IMR-90 (cell line): Measurements from ENCODE around the gene GRK5. TPM values are rescaled to one million over a fixed set of nuclear protein-coding genes. Genes with fewer than 3 reads are reported as not detected.
A peak's percentile ranks its signal among the peaks of the same experiment; 100 is the strongest.

Experiments
- ATAC-seq: fragments of 200-7000 bp; cut with Tn5 transposase; 2 replicates; pipeline ENCODE4 v1.9.1; 2020; ENCODE audit warnings: low read depth, mild to moderate bottlenecking, moderate library complexity
- BruUV-seq: library from RNA; stranded (reverse); fragments of 400-500 nt; replicated peaks from 2 replicates; lab custom pipeline; 2021; lab: Mats Ljungman, UMichigan
- CTCF ChIA-PET: fragments of 300-600 bp; formaldehyde crosslinking; extraction: SDS; loops from one replicate; lab custom pipeline; 2021; ENCODE audit warnings: antibody characterized with exemption; lab: Yijun Ruan, JAX
- POLR2A ChIA-PET: fragments of 300-600 bp; sonication (Branson Sonifier 250); formaldehyde crosslinking; loops from one replicate; lab custom pipeline; 2022; ENCODE audit warnings: antibody characterized with exemption; ENCODE audit not compliant: unreplicated experiment; lab: Charles Lee
- DNase-seq: peaks from one replicate; pipeline ENCODE4 v3.0.0; 2013
- H2AFZ ChIP-seq: replicated peaks from 2 replicates; pipeline ENCODE3; 2013; ENCODE audit warnings: low read length, mild to moderate bottlenecking; ENCODE audit not compliant: poor library complexity
- H2AK5ac ChIP-seq: 2 replicates; pipeline ENCODE4 v1.6.1; 2013; ENCODE audit warnings: low read depth, low read length, inconsistent platforms
- H2AK9ac ChIP-seq: replicated peaks from 2 replicates; pipeline ENCODE3; 2013; ENCODE audit warnings: mild to moderate bottlenecking, low read depth, low read length, moderate library complexity; ENCODE audit not compliant: poor library complexity
- H2BK120ac ChIP-seq: 2 replicates; pipeline ENCODE4 v1.6.1; 2013; ENCODE audit warnings: low read depth, low read length, inconsistent platforms
- H2BK15ac ChIP-seq: 3 replicates; pipeline ENCODE4 v1.6.1; 2013; ENCODE audit warnings: low read depth, low read length, inconsistent platforms
- H2BK20ac ChIP-seq: 2 replicates; pipeline ENCODE4 v1.6.1; 2013; ENCODE audit warnings: low read depth, mild to moderate bottlenecking, inconsistent platforms, low read length, moderate library complexity
- H2BK5ac ChIP-seq: 2 replicates; pipeline ENCODE4 v1.6.1; 2013; ENCODE audit warnings: mild to moderate bottlenecking, low read depth, low read length, inconsistent platforms; ENCODE audit not compliant: poor library complexity, severe bottlenecking
- H3K14ac ChIP-seq: replicated peaks from 2 replicates; pipeline ENCODE4 v1.6.1; 2013; ENCODE audit warnings: low read depth, low read length, inconsistent platforms
- H3K18ac ChIP-seq: 2 replicates; pipeline ENCODE4 v1.6.1; 2013; ENCODE audit warnings: low read depth, low read length, control low read depth
- H3K23ac ChIP-seq: 2 replicates; pipeline ENCODE4 v1.6.1; 2013; ENCODE audit warnings: low read depth, low read length, inconsistent platforms
- H3K27ac ChIP-seq: 2 replicates; pipeline ENCODE4 v1.5.1; 2013; ENCODE audit warnings: mild to moderate bottlenecking, control low read depth, low read length; ENCODE audit not compliant: insufficient read depth
- H3K27me3 ChIP-seq: 2 replicates; pipeline ENCODE4 v1.6.1; 2013; ENCODE audit warnings: low read length; ENCODE audit not compliant: control insufficient read depth, insufficient read depth
- H3K36me3 ChIP-seq: 2 replicates; pipeline ENCODE4 v1.6.1; 2013; ENCODE audit warnings: low read length, mixed read lengths; ENCODE audit not compliant: control insufficient read depth, insufficient read depth
- H3K4ac ChIP-seq: 2 replicates; pipeline ENCODE4 v1.6.1; 2013; ENCODE audit warnings: low read depth, low read length, inconsistent platforms
- H3K4me1 ChIP-seq: 2 replicates; pipeline ENCODE4 v1.6.1; 2013; ENCODE audit warnings: low read length, mixed read lengths; ENCODE audit not compliant: control insufficient read depth, insufficient read depth
- H3K4me2 ChIP-seq: 2 replicates; pipeline ENCODE4 v1.6.1; 2013; ENCODE audit warnings: low read depth, mild to moderate bottlenecking, control low read depth, low read length, moderate library complexity
- H3K4me3 ChIP-seq: 2 replicates; pipeline ENCODE4 v1.5.1; 2013; ENCODE audit warnings: low read depth, mild to moderate bottlenecking, control low read depth, low read length, moderate library complexity; ENCODE audit not compliant: insufficient read depth
- H3K56ac ChIP-seq: 2 replicates; pipeline ENCODE4 v1.6.1; 2013; ENCODE audit warnings: low read length, inconsistent platforms; ENCODE audit not compliant: insufficient read depth; ENCODE audit errors: extremely low read depth
- H3K79me1 ChIP-seq, 2 experiments: 2 replicates each; pipeline ENCODE4 v1.6.1; 2013; ENCODE audit warnings: low read length in 2 of 2, inconsistent platforms in 1 of 2, low read depth in 1 of 2
- H3K9ac ChIP-seq: 2 replicates; pipeline ENCODE4 v1.6.1; 2013; ENCODE audit warnings: low read depth, low read length, control low read depth
- H3K9me1 ChIP-seq: 2 replicates; pipeline ENCODE4 v1.6.1; 2013; ENCODE audit warnings: low read length, inconsistent platforms; ENCODE audit not compliant: insufficient read depth
- H3K9me3 ChIP-seq: 2 replicates; pipeline ENCODE4 v1.6.1; 2013; ENCODE audit warnings: low read length; ENCODE audit not compliant: control insufficient read depth, insufficient read depth
- H4K20me1 ChIP-seq: 2 replicates; pipeline ENCODE4 v1.6.1; 2013; ENCODE audit warnings: low read length, inconsistent platforms; ENCODE audit not compliant: insufficient read depth
- H4K5ac ChIP-seq: 2 replicates; pipeline ENCODE4 v1.6.1; 2013; ENCODE audit warnings: mild to moderate bottlenecking, low read depth, low read length, control low read depth
- H4K8ac ChIP-seq, 2 experiments: 2 replicates each; pipeline ENCODE4 v1.6.1; 2013; ENCODE audit warnings: low read depth in 2 of 2, low read length in 2 of 2, control low read depth in 1 of 2, inconsistent platforms in 1 of 2
- H4K91ac ChIP-seq: 2 replicates; pipeline ENCODE4 v1.6.1; 2013; ENCODE audit warnings: low read depth, low read length, inconsistent platforms; ENCODE audit not compliant: insufficient read depth
- FOS ChIP-seq: fragments of 150-350 bp; IDR thresholded peaks from 2 replicates; pipeline ENCODE4 v1.6.1; 2016; ENCODE audit warnings: low read depth, low read length
- MXI1 ChIP-seq: IDR thresholded peaks from 2 replicates; pipeline ENCODE4 v1.6.1; 2012; ENCODE audit warnings: low read depth, mild to moderate bottlenecking, low read length, moderate library complexity, borderline replicate concordance
- NFE2L2 ChIP-seq: fragments of 150-350 bp; IDR thresholded peaks from 2 replicates; pipeline ENCODE4 v1.6.1; 2016; ENCODE audit warnings: low read depth, mild to moderate bottlenecking, low read length
- WGBS, 2 experiments: methylation state at CpG; one replicate each; pipeline versions ENCODE4 v1.1.5 to v1.1.7; 2013; ENCODE audit warnings: missing lambda C conversion rate in 2 of 2; ENCODE audit not compliant: insufficient read length in 1 of 2; ENCODE audit errors: extremely low coverage in 2 of 2; 5-methylcytosine and 5-hydroxymethylcytosine counted together
- dilution Hi-C: fragments of 300-500 bp; cut with HindIII; formaldehyde crosslinking; loops from one replicate; pipeline ENCODE4 v1.14.3; 2018; ENCODE audit warnings: low sequenced_read_pairs; ENCODE audit not compliant: unreplicated experiment
- in situ Hi-C: fragments of 300-500 bp; cut with MboI; formaldehyde crosslinking; loops from 3 replicates; pipeline ENCODE4 v1.14.3; 2019; ENCODE audit warnings: low sequenced_read_pairs, inconsistent platforms, mixed read lengths
- intact Hi-C: fragments of 100-400 bp; cut with micrococcal nuclease; formaldehyde crosslinking; loops from 2 replicates; pipeline ENCODE4 v1.10.0; 2022
- polyA plus RNA-seq, 3 experiments: library from polyadenylated mRNA; depleted of rRNA; stranded (reverse); fragments of >200 nt; gene quantifications; 2 replicates each; pipeline ENCODE4 v1.2.3, GENCODE V29; 2012; ENCODE audit warnings: low replicate concordance in 1 of 3
- total RNA-seq: library from RNA; depleted of rRNA; stranded (reverse); fragments of >200 nt; gene quantifications from 2 replicates; pipeline ENCODE4 v1.2.3, GENCODE V29; 2012

Gene GRK5
- total and polyA plus RNA-seq, 2 of the 4 experiments (the other 2 are of a cell fraction) = 12.9 to 16.3 TPM

DNA sequence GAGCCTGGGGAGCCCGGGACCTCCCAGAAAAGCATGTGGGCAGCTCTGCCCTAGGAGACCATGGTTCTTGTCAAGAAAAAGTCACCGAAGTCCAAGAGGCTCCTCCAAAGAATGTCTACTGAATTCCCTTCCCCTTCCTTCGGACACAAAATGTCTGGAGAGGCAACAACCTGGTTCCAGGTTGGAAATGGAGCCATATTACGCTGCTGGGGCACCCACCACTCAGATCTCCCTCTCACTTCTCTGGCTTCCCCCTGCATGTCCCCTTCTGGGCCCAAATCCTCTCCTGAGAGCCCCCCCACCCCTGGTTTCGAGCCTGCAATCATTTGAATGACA lies 282.6 kb downstream of the GRK5 start:
- dilution Hi-C loops (no loop called here), in situ Hi-C loops (no loop called here), intact Hi-C loops (loop anchor here (5.0 kb wide), 1 partner anchor 283 kb away; the partner anchor contains the start of gene GRK5)
- ChIA-PET POLR2A (no interaction called here), CTCF (interaction anchor here (0.8 to 1.2 kb wide), 5 partner anchors 12 to 291 kb away, joined by 3 to 10 read pairs (median 3); no protein-coding TSS in a partner anchor)
- Histone ChIP-seq H4K8ac (peak overlapping the region; percentile 11 to 47; a peak in 2 of 4 replicates), H3K9me1 (peaks cover 23% of the 10 kb centered on the region), H3K36me3 (no peaks in the 10 kb centered on the region), H2AK9ac (peak overlapping the region; percentile 96), H3K4me3 (no peak overlapping the region), H3K9ac (no peak overlapping the region), H3K79me1 (peaks cover 0 to 4% of the 10 kb centered on the region in 2 experiments; a peak in 1 of 4 replicates), H3K27ac (no peak overlapping the region), H2BK15ac (peak overlapping the region; percentile 39; the same call in 1 of the 3 replicates), H2BK20ac (peak overlapping the region; percentile 62; the same call in 1 of the 2 replicates), H4K5ac (no peak overlapping the region; the same call in 1 of the 2 replicates), H3K14ac (0 out of 2 replicates have a peak overlapping the region, but pooled peaks have one; percentile 34), H3K9me3 (no peaks in the 10 kb centered on the region), H2BK120ac (peak overlapping the region; percentile 95), H4K91ac (no peak overlapping the region; the same call in 1 of the 2 replicates), H2BK5ac (no peak overlapping the region), H3K27me3 (no peaks in the 10 kb centered on the region), H3K4me1 (peaks cover 26% of the 10 kb centered on the region), H3K23ac (no peak overlapping the region), H2AFZ (peak overlapping the region; percentile 97), H3K18ac (no peak overlapping the region; the same call in 1 of the 2 replicates), H3K56ac (no peak overlapping the region), H2AK5ac (peak overlapping the region; percentile 53), H4K20me1 (peaks cover 9% of the 10 kb centered on the region; the same call in 1 of the 2 replicates), H3K4ac (peak overlapping the region; percentile 75), H3K4me2 (no peak overlapping the region)
- DNase-seq (no peak), ATAC-seq (no peak)
- no peak for TF ChIP-seq FOS
- TF ChIP-seq MXI1 = no peak
- TF ChIP-seq NFE2L2 = no peak
- WGBS, 2 experiments = 40% methylated on average over 2 of the region's 5 CpGs; no CpG with 5 or more reads in 1 of the 2 experiments
- BruUV-seq = no TSS peak
